Activated naive CD4-positive, alpha-beta T cell treated with anti-CD3 and anti-CD28 coated beads, Interleukin-2, amount 10 ng/mL, durations not matched to agents 7 days and 5 days (primary cell): Measurements from ENCODE around the gene TDP2.

Experiments used
- CTCF ChIA-PET: fragments of 350-600 bp; sonication (Branson Sonifier 250); formaldehyde crosslinking; loops from one replicate; lab custom pipeline; 2021; ENCODE audit warnings: antibody characterized with exemption; lab: Charles Lee
- DNase-seq: peaks from one replicate; pipeline ENCODE4 v3.0.0-alpha.2; 2020
- H3K27ac Mint-ChIP-seq: one replicate; pipeline ENCODE4 v1.8.0; 2021; ENCODE audit warnings: mild to moderate bottlenecking, moderate library complexity, mixed read lengths
- H3K27me3 Mint-ChIP-seq: one replicate; pipeline ENCODE4 v1.8.0; 2021; ENCODE audit warnings: mild to moderate bottlenecking, mixed read lengths
- H3K36me3 Mint-ChIP-seq: one replicate; pipeline ENCODE4 v1.8.0; 2021; ENCODE audit warnings: mixed read lengths
- H3K4me1 Mint-ChIP-seq: one replicate; pipeline ENCODE4 v1.8.0; 2021; ENCODE audit warnings: mixed read lengths
- H3K4me3 Mint-ChIP-seq: one replicate; pipeline ENCODE4 v1.8.0; 2021; ENCODE audit warnings: mild to moderate bottlenecking, moderate library complexity, mixed read lengths
- H3K9me3 Mint-ChIP-seq: one replicate; pipeline ENCODE4 v1.8.0; 2021; ENCODE audit warnings: mixed read lengths

Gene TDP2

GRCh38 chr6:24620637-24621036, 46.1 kb downstream of the TDP2 start:
- DNase-seq: no peak
- H3K4me1 Mint-ChIP-seq: no peaks in the 10 kb centered on the region
- H3K27ac Mint-ChIP-seq: no peak overlapping the region
- H3K9me3 Mint-ChIP-seq: no peaks in the 10 kb centered on the region
- no peak overlapping the region for H3K4me3 Mint-ChIP-seq
- peaks cover 6% of the 10 kb centered on the region for H3K27me3 Mint-ChIP-seq
- no peaks in the 10 kb centered on the region for H3K36me3 Mint-ChIP-seq
- CTCF ChIA-PET: interaction anchor here (0.6 to 1.5 kb wide), 2 partner anchors 14 to 39 kb away, joined by 3 to 6 read pairs; no protein-coding TSS in a partner anchor

GRCh38 chr6:24619661-24620060, 47.0 kb downstream of the TDP2 start:
- DNase-seq: no peak
- CTCF ChIA-PET: interaction anchor here (0.9 kb wide), 1 partner anchor 39 kb away, joined by 3 read pairs; no protein-coding TSS in a partner anchor
- Mint-ChIP-seq H3K27ac (no peak overlapping the region), H3K4me1 (no peaks in the 10 kb centered on the region), H3K4me3 (no peak overlapping the region), H3K27me3 (peaks cover 6% of the 10 kb centered on the region), H3K36me3 (no peaks in the 10 kb centered on the region), H3K9me3 (no peaks in the 10 kb centered on the region)

- Mint-ChIP-seq H3K27ac (no peak overlapping the region), H3K4me1 (no peaks in the 10 kb centered on the region), H3K9me3 (no peaks in the 10 kb centered on the region), H3K4me3 (no peak overlapping the region), H3K27me3 (peaks cover 12% of the 10 kb centered on the region), H3K36me3 (no peaks in the 10 kb centered on the region)
- CTCF ChIA-PET: no interaction called here
- DNase-seq: no peak
Observed at GRCh38 chr6:24614648-24615047, 52.1 kb downstream of the TDP2 start.

- no peaks in the 10 kb centered on the region for H3K4me1 Mint-ChIP-seq
- peaks cover 12% of the 10 kb centered on the region for H3K27me3 Mint-ChIP-seq
- H3K36me3 Mint-ChIP-seq: no peaks in the 10 kb centered on the region
- H3K27ac Mint-ChIP-seq: no peak overlapping the region
- H3K9me3 Mint-ChIP-seq: no peaks in the 10 kb centered on the region
- H3K4me3 Mint-ChIP-seq: no peak overlapping the region
- DNase-seq: no peak
- CTCF ChIA-PET: no interaction called here
Observed at GRCh38 chr6:24614043-24614420, 52.7 kb downstream of the TDP2 start.

- Mint-ChIP-seq H3K36me3 (no peaks in the 10 kb centered on the region), H3K4me1 (no peaks in the 10 kb centered on the region), H3K9me3 (no peaks in the 10 kb centered on the region), H3K27me3 (peaks cover 16% of the 10 kb centered on the region), H3K4me3 (no peak overlapping the region), H3K27ac (no peak overlapping the region)
- CTCF ChIA-PET: no interaction called here
- DNase-seq: no peak
Observed at GRCh38 chr6:24613361-24614042, 53.2 kb downstream of the TDP2 start.

GRCh38 chr6:24610672-24611071, 56.0 kb downstream of the TDP2 start:
- no peaks in the 10 kb centered on the region for H3K4me1 Mint-ChIP-seq
- CTCF ChIA-PET: no interaction called here
- no peak for DNase-seq
- no peaks in the 10 kb centered on the region for H3K36me3 Mint-ChIP-seq
- no peaks in the 10 kb centered on the region for H3K9me3 Mint-ChIP-seq
- peaks cover 29% of the 10 kb centered on the region for H3K27me3 Mint-ChIP-seq
- no peak overlapping the region for H3K27ac Mint-ChIP-seq
- no peak overlapping the region for H3K4me3 Mint-ChIP-seq

- Mint-ChIP-seq H3K36me3 (no peaks in the 10 kb centered on the region), H3K4me1 (no peaks in the 10 kb centered on the region), H3K27ac (no peak overlapping the region), H3K27me3 (peaks cover 31% of the 10 kb centered on the region), H3K9me3 (no peaks in the 10 kb centered on the region), H3K4me3 (no peak overlapping the region)
- DNase-seq: no peak
- CTCF ChIA-PET: no interaction called here
Observed at GRCh38 chr6:24607310-24608105, 59.2 kb downstream of the TDP2 start.

GRCh38 chr6:24606200-24606930, 60.3 kb downstream of the TDP2 start:
- CTCF ChIA-PET: interaction anchor here (1.7 kb wide), 1 partner anchor 21 kb away, joined by 6 read pairs; no protein-coding TSS in a partner anchor
- Mint-ChIP-seq H3K9me3 (no peaks in the 10 kb centered on the region), H3K27ac (no peak overlapping the region), H3K36me3 (no peaks in the 10 kb centered on the region), H3K4me3 (no peak overlapping the region), H3K4me1 (no peaks in the 10 kb centered on the region), H3K27me3 (peaks cover 24% of the 10 kb centered on the region)
- DNase-seq: no peak

GRCh38 chr6:24603241-24603640, 63.5 kb downstream of the TDP2 start:
- Mint-ChIP-seq H3K27me3 (peaks cover 28% of the 10 kb centered on the region), H3K27ac (no peak overlapping the region), H3K4me1 (no peaks in the 10 kb centered on the region), H3K36me3 (no peaks in the 10 kb centered on the region), H3K9me3 (no peaks in the 10 kb centered on the region), H3K4me3 (no peak overlapping the region)
- CTCF ChIA-PET: no interaction called here
- DNase-seq: no peak

- Mint-ChIP-seq H3K4me3 (no peak overlapping the region), H3K4me1 (no peaks in the 10 kb centered on the region), H3K27me3 (peaks cover 20% of the 10 kb centered on the region), H3K27ac (no peak overlapping the region), H3K9me3 (no peaks in the 10 kb centered on the region), H3K36me3 (no peaks in the 10 kb centered on the region)
- DNase-seq: peak; percentile 24
- CTCF ChIA-PET: interaction anchor here (0.7 to 0.9 kb wide), 2 partner anchors 17 to 19 kb away, joined by 4 read pairs; no protein-coding TSS in a partner anchor
Observed at GRCh38 chr6:24600903-24601302, 65.8 kb downstream of the TDP2 start.
